Neural cell (in vitro differentiated cells): ENCODE results near the gene POU3F1. TPM values are rescaled to one million over a fixed set of nuclear protein-coding genes. Genes with fewer than 3 reads are reported as not detected.

Experiments
- H2AFZ ChIP-seq: fragments of 200-600, 300-800 bp; sonication (generic), shearing (Covaris generic); 2 replicates; pipeline ENCODE4 v1.6.0; 2014; ENCODE audit warnings: low read depth, mild to moderate bottlenecking, antibody characterized with exemption, low read length, moderate library complexity
- H3F3A ChIP-seq: fragments of 200-600 bp; shearing (Covaris generic); 2 replicates; pipeline ENCODE4 v1.6.1; 2016; ENCODE audit warnings: mild to moderate bottlenecking, moderate library complexity, mixed read lengths, antibody characterized with exemption, low read length; ENCODE audit not compliant: insufficient read depth, poor library complexity, severe bottlenecking
- H3K27ac ChIP-seq: fragments of 200-600, 300-800 bp; sonication (generic), shearing (Covaris generic); 2 replicates; pipeline ENCODE4 v1.5.1; 2014; ENCODE audit warnings: mild to moderate bottlenecking, low read length, moderate library complexity
- H3K27me3 ChIP-seq: fragments of 300-800, 200-600 bp; sonication (generic), shearing (Covaris generic); 2 replicates; pipeline ENCODE4 v1.6.0; 2014; ENCODE audit warnings: mild to moderate bottlenecking, low read depth, low read length, moderate library complexity; ENCODE audit not compliant: insufficient read depth
- H3K36me3 ChIP-seq: fragments of 300-800, 200-600 bp; sonication (generic), shearing (Covaris generic); 2 replicates; pipeline ENCODE4 v1.5.1; 2014; ENCODE audit warnings: mild to moderate bottlenecking, antibody characterized with exemption, low read length, moderate library complexity; ENCODE audit not compliant: insufficient read depth
- H3K4me2 ChIP-seq: fragments of 300-800, 200-600 bp; sonication (generic), shearing (Covaris generic); 2 replicates; pipeline ENCODE4 v1.6.0; 2014; ENCODE audit warnings: mild to moderate bottlenecking, low read length
- H3K4me3 ChIP-seq: fragments of 300-800, 200-600 bp; sonication (generic), shearing (Covaris generic); 2 replicates; pipeline ENCODE4 v1.5.1; 2014; ENCODE audit warnings: mild to moderate bottlenecking, low read length, moderate library complexity
- H3K79me2 ChIP-seq: fragments of 200-600 bp; shearing (Covaris generic); replicated peaks from 2 replicates; pipeline ENCODE4 v1.6.0; 2014; ENCODE audit warnings: mild to moderate bottlenecking, low read length, moderate library complexity; ENCODE audit not compliant: insufficient read depth
- H3K9ac ChIP-seq: fragments of 300-800, 200-600 bp; sonication (generic), shearing (Covaris generic); 2 replicates; pipeline ENCODE4 v1.6.1; 2016; ENCODE audit warnings: mild to moderate bottlenecking, low read length, mixed read lengths
- H3K9me2 ChIP-seq: fragments of 200-600 bp; shearing (Covaris generic); 2 replicates; pipeline ENCODE4 v1.6.1; 2016; ENCODE audit warnings: mild to moderate bottlenecking, low read length, mixed read lengths; ENCODE audit not compliant: insufficient read depth
- H3K9me3 ChIP-seq: fragments of 200-600, 300-800 bp; sonication (generic), shearing (Covaris generic); 2 replicates; pipeline ENCODE4 v1.6.1; 2016; ENCODE audit warnings: mild to moderate bottlenecking, mixed run types, low read length, moderate library complexity, mixed read lengths
- H4K20me1 ChIP-seq: fragments of 200-600 bp; shearing (Covaris generic); 2 replicates; pipeline ENCODE4 v1.6.1; 2016; ENCODE audit warnings: mild to moderate bottlenecking, mixed run types; ENCODE audit not compliant: insufficient read depth
- EP300 ChIP-seq: fragments of 450-650 bp; conservative IDR thresholded peaks from 2 replicates; pipeline ENCODE4 v1.6.1; 2014; ENCODE audit warnings: antibody characterized with exemption, mild to moderate bottlenecking, moderate library complexity; ENCODE audit not compliant: poor library complexity, severe bottlenecking
- EZH2 ChIP-seq: fragments of 200-600, 300-800 bp; shearing (Covaris generic), sonication (generic); IDR thresholded peaks from 2 replicates; pipeline ENCODE4 v1.6.1; 2014; ENCODE audit warnings: antibody characterized with exemption, low read length, borderline replicate concordance, mild to moderate bottlenecking; ENCODE audit not compliant: insufficient read depth, poor library complexity, severe bottlenecking
- MXI1 ChIP-seq: fragments of 450-650 bp; conservative IDR thresholded peaks from 2 replicates; pipeline ENCODE4 v1.6.1; 2014; ENCODE audit warnings: antibody characterized with exemption, mild to moderate bottlenecking; ENCODE audit not compliant: poor library complexity, severe bottlenecking
- POLR2AphosphoS5 ChIP-seq: IDR thresholded peaks from 2 replicates; pipeline ENCODE4 v1.6.1; 2012
- RAD21 ChIP-seq: fragments of 450-650 bp; conservative IDR thresholded peaks from 2 replicates; pipeline ENCODE4 v1.6.1; 2014; ENCODE audit warnings: antibody characterized with exemption, mild to moderate bottlenecking, moderate library complexity
- SMC3 ChIP-seq: fragments of 450-650 bp; conservative IDR thresholded peaks from 2 replicates; pipeline ENCODE4 v1.6.1; 2014; ENCODE audit warnings: antibody characterized with exemption, mild to moderate bottlenecking, moderate library complexity; ENCODE audit not compliant: poor library complexity
- TAF1 ChIP-seq: IDR thresholded peaks from 2 replicates; pipeline ENCODE4 v1.6.1; 2012; ENCODE audit warnings: low read depth
- polyA plus RNA-seq: library from polyadenylated mRNA; depleted of rRNA; stranded (reverse); fragments of >200 nt; gene quantifications from 2 replicates; pipeline ENCODE4 v1.2.3, GENCODE V29; 2014
- TF ChIP-seq, protein P1 (sequence below): IDR thresholded peaks from 2 replicates; pipeline ENCODE4 v1.6.1; 2012; ENCODE audit warnings: borderline replicate concordance
- TF ChIP-seq, protein P2 (sequence below): fragments of 450-650 bp; IDR thresholded peaks from 2 replicates; pipeline ENCODE4 v1.5.1; 2014; ENCODE audit warnings: antibody characterized with exemption, mild to moderate bottlenecking, moderate library complexity; ENCODE audit not compliant: poor library complexity, severe bottlenecking

Gene POU3F1
- polyA plus RNA-seq, 1 donor from 2014 or later: 3.1 TPM

DNA sequence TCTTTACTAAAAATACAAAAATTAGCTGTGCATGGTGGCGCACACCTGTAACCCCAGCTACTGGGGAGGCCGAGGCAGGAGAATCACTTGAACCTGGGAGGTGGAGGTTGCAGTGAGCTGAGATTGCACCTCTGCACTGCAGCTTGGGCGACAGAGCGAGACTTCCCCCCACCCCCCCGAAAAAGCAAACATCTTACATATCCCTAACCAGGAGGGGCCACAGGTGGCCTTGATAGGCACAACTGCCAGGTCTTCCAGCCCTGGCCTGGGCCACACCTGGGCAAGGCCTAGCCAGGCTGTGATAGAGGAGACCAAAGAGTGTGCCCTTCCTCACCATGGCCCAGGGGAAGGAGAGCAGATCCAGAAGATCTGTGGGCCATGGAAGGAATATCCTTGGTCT lies 28.6 kb upstream of the POU3F1 start:
- TF ChIP-seq EZH2: no peak
- no peaks in the 10 kb centered on the region for H4K20me1 ChIP-seq
- H3K27ac ChIP-seq: no peak overlapping the region

DNA sequence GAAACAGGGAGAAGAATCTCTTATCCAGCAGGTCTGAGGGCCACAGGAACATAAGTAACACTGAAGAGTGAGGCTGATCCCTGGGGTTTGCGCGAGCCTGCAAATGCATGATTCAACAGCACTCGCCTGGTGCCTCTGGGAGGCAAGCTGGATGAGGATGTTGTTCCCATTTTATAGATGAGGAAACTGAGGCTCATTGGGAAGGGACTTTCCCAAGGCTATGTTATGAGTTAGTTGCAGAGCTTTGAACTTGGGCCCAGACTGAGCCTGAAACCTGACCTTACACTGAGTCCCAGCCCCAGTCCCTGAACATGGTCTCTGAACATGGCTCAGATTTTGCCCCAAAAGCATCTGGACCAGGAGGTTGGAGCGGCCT lies 27.7 kb upstream of the POU3F1 start:
- H3K27ac ChIP-seq: no peak overlapping the region
- H3K27me3 ChIP-seq: no peaks in the 10 kb centered on the region
- no peaks in the 10 kb centered on the region for H3K79me2 ChIP-seq
- no peaks in the 10 kb centered on the region for H3K9me2 ChIP-seq
- no peak overlapping the region for H3K9ac ChIP-seq
- no peaks in the 10 kb centered on the region for H3K9me3 ChIP-seq
- H3K4me3 ChIP-seq: no peak overlapping the region
- H2AFZ ChIP-seq: no peak overlapping the region
- no peak overlapping the region for H3K4me2 ChIP-seq
- no peaks in the 10 kb centered on the region for H3F3A ChIP-seq
- no peaks in the 10 kb centered on the region for H3K36me3 ChIP-seq
- TF ChIP-seq RAD21 (no peak), SMC3 (no peak), TAF1 (no peak), EZH2 (no peak), POLR2AphosphoS5 (no peak), MXI1 (no peak), EP300 (no peak)
- TF ChIP-seq, protein P1, sequence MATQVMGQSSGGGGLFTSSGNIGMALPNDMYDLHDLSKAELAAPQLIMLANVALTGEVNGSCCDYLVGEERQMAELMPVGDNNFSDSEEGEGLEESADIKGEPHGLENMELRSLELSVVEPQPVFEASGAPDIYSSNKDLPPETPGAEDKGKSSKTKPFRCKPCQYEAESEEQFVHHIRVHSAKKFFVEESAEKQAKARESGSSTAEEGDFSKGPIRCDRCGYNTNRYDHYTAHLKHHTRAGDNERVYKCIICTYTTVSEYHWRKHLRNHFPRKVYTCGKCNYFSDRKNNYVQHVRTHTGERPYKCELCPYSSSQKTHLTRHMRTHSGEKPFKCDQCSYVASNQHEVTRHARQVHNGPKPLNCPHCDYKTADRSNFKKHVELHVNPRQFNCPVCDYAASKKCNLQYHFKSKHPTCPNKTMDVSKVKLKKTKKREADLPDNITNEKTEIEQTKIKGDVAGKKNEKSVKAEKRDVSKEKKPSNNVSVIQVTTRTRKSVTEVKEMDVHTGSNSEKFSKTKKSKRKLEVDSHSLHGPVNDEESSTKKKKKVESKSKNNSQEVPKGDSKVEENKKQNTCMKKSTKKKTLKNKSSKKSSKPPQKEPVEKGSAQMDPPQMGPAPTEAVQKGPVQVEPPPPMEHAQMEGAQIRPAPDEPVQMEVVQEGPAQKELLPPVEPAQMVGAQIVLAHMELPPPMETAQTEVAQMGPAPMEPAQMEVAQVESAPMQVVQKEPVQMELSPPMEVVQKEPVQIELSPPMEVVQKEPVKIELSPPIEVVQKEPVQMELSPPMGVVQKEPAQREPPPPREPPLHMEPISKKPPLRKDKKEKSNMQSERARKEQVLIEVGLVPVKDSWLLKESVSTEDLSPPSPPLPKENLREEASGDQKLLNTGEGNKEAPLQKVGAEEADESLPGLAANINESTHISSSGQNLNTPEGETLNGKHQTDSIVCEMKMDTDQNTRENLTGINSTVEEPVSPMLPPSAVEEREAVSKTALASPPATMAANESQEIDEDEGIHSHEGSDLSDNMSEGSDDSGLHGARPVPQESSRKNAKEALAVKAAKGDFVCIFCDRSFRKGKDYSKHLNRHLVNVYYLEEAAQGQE: no peak
- TF ChIP-seq, protein P2, sequence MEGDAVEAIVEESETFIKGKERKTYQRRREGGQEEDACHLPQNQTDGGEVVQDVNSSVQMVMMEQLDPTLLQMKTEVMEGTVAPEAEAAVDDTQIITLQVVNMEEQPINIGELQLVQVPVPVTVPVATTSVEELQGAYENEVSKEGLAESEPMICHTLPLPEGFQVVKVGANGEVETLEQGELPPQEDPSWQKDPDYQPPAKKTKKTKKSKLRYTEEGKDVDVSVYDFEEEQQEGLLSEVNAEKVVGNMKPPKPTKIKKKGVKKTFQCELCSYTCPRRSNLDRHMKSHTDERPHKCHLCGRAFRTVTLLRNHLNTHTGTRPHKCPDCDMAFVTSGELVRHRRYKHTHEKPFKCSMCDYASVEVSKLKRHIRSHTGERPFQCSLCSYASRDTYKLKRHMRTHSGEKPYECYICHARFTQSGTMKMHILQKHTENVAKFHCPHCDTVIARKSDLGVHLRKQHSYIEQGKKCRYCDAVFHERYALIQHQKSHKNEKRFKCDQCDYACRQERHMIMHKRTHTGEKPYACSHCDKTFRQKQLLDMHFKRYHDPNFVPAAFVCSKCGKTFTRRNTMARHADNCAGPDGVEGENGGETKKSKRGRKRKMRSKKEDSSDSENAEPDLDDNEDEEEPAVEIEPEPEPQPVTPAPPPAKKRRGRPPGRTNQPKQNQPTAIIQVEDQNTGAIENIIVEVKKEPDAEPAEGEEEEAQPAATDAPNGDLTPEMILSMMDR: no peak
- H4K20me1 ChIP-seq: no peaks in the 10 kb centered on the region

More for the DNA sequence above, 28.6 kb upstream of the POU3F1 start:
- Histone ChIP-seq H3K9ac (no peak overlapping the region), H3K4me3 (no peak overlapping the region), H3F3A (no peaks in the 10 kb centered on the region), H3K36me3 (no peaks in the 10 kb centered on the region), H3K9me3 (no peaks in the 10 kb centered on the region), H3K9me2 (no peaks in the 10 kb centered on the region), H3K4me2 (no peak overlapping the region), H3K79me2 (no peaks in the 10 kb centered on the region), H3K27me3 (no peaks in the 10 kb centered on the region), H2AFZ (no peak overlapping the region)
